Cardiac fibroblast (primary cell): ENCODE data around the gene MXRA7.

Experiments
- DNase-seq, 2 donors: peaks; one replicate each; pipeline versions ENCODE4 v3.0.0 to v3.0.0-alpha.2; 2010; ENCODE audit warnings: low read depth in 2 of 2
- H3K4me3 ChIP-seq, 2 donors: replicated peaks in 1 of 2; 1 replicate in 1 of 2; 2 replicates in 1 of 2; pipeline ENCODE4 v1.5.1; 2011; ENCODE audit warnings: low read depth in 2 of 2, low read length in 2 of 2, mild to moderate bottlenecking in 2 of 2, moderate library complexity in 1 of 2
- CTCF ChIP-seq: IDR thresholded peaks from one replicate; pipeline ENCODE4 v1.5.1; 2011; ENCODE audit warnings: low read depth, mild to moderate bottlenecking, low read length, inconsistent platforms

MXRA7 gene

GRCh38 chr17:76633628-76634328 is 77.0 kb downstream of the MXRA7 start:
- no peak for DNase-seq
- no peak overlapping the region for H3K4me3 ChIP-seq
- no peak for TF ChIP-seq CTCF

DNA sequence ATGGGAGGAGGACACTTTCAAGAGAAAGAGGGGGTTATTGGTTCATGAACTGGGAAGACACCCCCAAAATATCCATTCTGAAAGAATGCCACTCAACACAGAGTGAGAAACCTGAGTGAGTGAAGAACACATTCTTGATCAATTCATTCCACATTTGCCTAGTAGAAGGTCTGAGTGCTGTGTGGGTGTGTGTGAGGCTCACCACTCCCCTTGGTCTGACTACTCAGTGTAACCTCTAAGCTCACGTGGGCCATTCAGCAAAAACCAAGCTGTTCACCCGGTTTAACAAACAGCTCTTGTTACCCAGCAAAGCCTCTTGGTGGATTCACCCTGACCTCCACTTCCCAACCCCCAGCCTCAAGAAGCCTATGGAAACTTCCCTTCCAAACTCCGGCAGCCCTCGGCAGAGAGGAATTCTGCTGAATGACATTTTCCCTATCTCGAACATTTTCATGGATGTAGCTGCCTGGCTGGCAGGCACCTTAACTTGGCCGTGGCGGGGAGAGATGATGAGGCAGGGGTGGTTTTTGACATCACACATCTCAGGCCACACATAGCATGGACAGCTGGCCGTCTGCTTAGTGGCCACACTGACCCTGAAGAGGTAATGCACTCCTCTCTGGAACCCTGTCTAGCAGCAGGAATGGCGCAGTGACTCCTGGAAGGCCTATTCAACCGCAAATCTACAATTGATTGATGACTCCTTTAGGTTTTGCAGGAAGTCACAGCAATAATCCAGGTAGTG is 78.8 kb downstream of the MXRA7 start:
- TF ChIP-seq CTCF = no peak
- no peak for DNase-seq
- H3K4me3 ChIP-seq = no peak overlapping the region

DNA sequence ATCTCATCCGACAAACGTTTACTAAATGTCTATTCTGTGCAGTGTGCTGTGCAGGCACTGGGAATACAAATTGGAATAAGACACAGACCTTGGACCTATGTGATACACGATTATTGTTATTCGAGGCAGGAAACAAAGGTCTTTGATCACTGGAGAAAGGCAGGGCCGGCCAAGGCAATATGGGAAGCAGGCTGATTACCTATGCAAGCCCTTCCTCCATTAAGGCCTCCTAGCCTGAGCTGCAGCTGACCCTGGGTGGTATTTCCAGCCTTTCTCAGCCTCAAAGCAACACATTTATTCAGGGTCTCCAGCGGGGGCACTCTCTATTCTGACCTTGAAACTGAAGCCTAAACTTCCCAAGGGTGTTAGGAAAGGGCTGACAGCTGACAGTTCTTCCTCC is 80.6 kb downstream of the MXRA7 start:
- H3K4me3 ChIP-seq = no peak overlapping the region
- TF ChIP-seq CTCF = no peak
- no peak for DNase-seq
